HepG2 (cell line): ENCODE data around the gene KANSL1.

ENCODE experiments used
- JUN ChIP-seq: sonication (generic); formaldehyde crosslinking; IDR thresholded peaks from 2 replicates; pipeline ENCODE4 v1.4.0; 2020; ENCODE audit warnings: mild to moderate bottlenecking, missing genetic modification reagents
- RCOR2 ChIP-seq: IDR thresholded peaks from 2 replicates; pipeline ENCODE4 v1.6.1; 2016; ENCODE audit warnings: missing biosample characterization, missing genetic modification reagents
- TF ChIP-seq, protein P1 (sequence below): sonication (generic); formaldehyde crosslinking; IDR thresholded peaks from 2 replicates; pipeline ENCODE4 v1.5.0; 2020; ENCODE audit warnings: mild to moderate bottlenecking, missing genetic modification reagents, moderate library complexity

DNA sequence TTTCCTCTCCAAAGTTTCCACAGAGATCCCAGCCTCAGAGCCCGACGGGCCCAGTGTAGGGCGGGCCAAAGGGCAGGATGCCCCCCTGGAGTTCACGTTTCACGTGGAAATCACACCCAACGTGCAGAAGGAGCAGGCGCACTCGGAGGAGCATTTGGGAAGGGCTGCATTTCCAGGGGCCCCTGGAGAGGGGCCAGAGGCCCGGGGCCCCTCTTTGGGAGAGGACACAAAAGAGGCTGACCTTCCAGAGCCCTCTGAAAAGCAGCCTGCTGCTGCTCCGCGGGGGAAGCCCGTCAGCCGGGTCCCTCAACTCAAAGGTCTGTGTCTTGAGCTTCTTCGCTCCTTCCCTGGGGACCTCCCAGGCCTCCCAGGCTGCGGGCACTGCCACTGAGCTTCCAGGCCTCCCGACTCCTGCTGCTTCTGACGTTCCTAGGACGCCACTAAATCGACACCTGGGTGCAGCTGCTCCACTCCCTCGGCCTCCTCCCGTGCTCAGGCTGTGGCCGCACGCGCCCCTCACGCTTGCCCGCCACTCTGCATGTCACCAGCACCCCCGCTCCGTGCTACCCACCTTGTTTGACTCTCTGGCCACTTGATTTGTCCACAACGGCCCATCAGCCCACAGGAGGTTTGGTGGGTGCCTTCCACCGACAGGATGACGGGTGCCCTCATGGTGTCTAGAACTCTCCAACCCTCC is 209.5 kb downstream of the KANSL1 start:
- TF ChIP-seq RCOR2 (no peak), JUN (CRISPR knock-in tag) (no peak)
- TF ChIP-seq, protein P1, sequence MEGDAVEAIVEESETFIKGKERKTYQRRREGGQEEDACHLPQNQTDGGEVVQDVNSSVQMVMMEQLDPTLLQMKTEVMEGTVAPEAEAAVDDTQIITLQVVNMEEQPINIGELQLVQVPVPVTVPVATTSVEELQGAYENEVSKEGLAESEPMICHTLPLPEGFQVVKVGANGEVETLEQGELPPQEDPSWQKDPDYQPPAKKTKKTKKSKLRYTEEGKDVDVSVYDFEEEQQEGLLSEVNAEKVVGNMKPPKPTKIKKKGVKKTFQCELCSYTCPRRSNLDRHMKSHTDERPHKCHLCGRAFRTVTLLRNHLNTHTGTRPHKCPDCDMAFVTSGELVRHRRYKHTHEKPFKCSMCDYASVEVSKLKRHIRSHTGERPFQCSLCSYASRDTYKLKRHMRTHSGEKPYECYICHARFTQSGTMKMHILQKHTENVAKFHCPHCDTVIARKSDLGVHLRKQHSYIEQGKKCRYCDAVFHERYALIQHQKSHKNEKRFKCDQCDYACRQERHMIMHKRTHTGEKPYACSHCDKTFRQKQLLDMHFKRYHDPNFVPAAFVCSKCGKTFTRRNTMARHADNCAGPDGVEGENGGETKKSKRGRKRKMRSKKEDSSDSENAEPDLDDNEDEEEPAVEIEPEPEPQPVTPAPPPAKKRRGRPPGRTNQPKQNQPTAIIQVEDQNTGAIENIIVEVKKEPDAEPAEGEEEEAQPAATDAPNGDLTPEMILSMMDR (CRISPR knock-in tag): no peak
